Fibroblast of pulmonary artery (primary cell): ENCODE measurements around the gene RAB23.

Experiments used
- DNase-seq: peaks from one replicate; pipeline ENCODE4 v3.0.0-alpha.2; 2010; ENCODE audit warnings: low read depth
- H3K4me3 ChIP-seq: replicated peaks from 2 replicates; pipeline ENCODE4 v1.5.1; 2011; ENCODE audit warnings: low read depth, mild to moderate bottlenecking, control low read depth, low read length, moderate library complexity
- CTCF ChIP-seq: IDR thresholded peaks from 2 replicates; pipeline ENCODE4 v1.5.1; 2011; ENCODE audit warnings: mild to moderate bottlenecking, control low read depth, low read length, inconsistent platforms; ENCODE audit errors: missing control alignments

RAB23 gene

GRCh38 chr6:57254055-57254717, 32.1 kb upstream of the RAB23 start:
- TF ChIP-seq CTCF: no peak
- DNase-seq: no peak
- no peak overlapping the region for H3K4me3 ChIP-seq

GRCh38 chr6:57252975-57253374, 30.9 kb upstream of the RAB23 start:
- peak; percentile 36 for DNase-seq
- TF ChIP-seq CTCF: no peak
- no peak overlapping the region for H3K4me3 ChIP-seq

GRCh38 chr6:57252137-57252536, 30.0 kb upstream of the RAB23 start:
- DNase-seq: no peak
- TF ChIP-seq CTCF: no peak
- H3K4me3 ChIP-seq: no peak overlapping the region

GRCh38 chr6:57250348-57250747, 28.2 kb upstream of the RAB23 start:
- TF ChIP-seq CTCF: no peak
- DNase-seq: no peak
- H3K4me3 ChIP-seq: no peak overlapping the region

GRCh38 chr6:57248311-57248895, 26.3 kb upstream of the RAB23 start:
- no peak for TF ChIP-seq CTCF
- DNase-seq: no peak
- no peak overlapping the region for H3K4me3 ChIP-seq

- no peak for TF ChIP-seq CTCF
- no peak overlapping the region for H3K4me3 ChIP-seq
- no peak for DNase-seq
These were observed 25.5 kb upstream of the RAB23 start for GRCh38 chr6:57247603-57248002.

GRCh38 chr6:57246307-57246706, 24.2 kb upstream of the RAB23 start:
- H3K4me3 ChIP-seq: no peak overlapping the region
- DNase-seq: no peak
- no peak for TF ChIP-seq CTCF
